T-helper 2 cell treated with Interferon-gamma antibody and Interleukin-4, amounts not matched to agents 100 ng/mL and 5 ng/mL, for 36 hours (primary cell): ENCODE data around the gene ABHD16B. TPM values are rescaled to one million over a fixed set of nuclear protein-coding genes. Genes with fewer than 3 reads are reported as not detected.

Experiments used
- intact Hi-C: fragments of 100-400 bp; cut with micrococcal nuclease; formaldehyde crosslinking; loops from one replicate; pipeline ENCODE4 v1.15.1; 2023
- total RNA-seq: library from RNA; stranded (reverse); gene quantifications from 2 replicates; pipeline ENCODE4 v1.2.3, GENCODE V29; 2022

The ABHD16B gene
- total RNA-seq, 1 donor from 2014 or later, result not detected

- intact Hi-C loops, result loop anchor here (1.0 to 10.0 kb wide), 3 partner anchors 29 to 269 kb away; partner anchors contain the start of genes GMEB2 and TPD52L2
Measured at GRCh38 chr20:63893999-63894357, 32.7 kb downstream of the ABHD16B start.

- intact Hi-C loops, result loop anchor here (1.0 to 10.0 kb wide), 4 partner anchors 29 to 270 kb away; partner anchors contain the start of genes GMEB2, TCEA2 and TPD52L2
Measured at GRCh38 chr20:63894358-63895201, 33.3 kb downstream of the ABHD16B start, which contains the start of gene DNAJC5. DNAJC5 (plus strand) TSS chr20:63895126; CDS start chr20:63928346, 33,220 bp downstream.

- intact Hi-C loops, result loop anchor here (1.0 to 10.0 kb wide), 3 partner anchors 45 to 271 kb away; partner anchors contain the start of genes GMEB2 and TCEA2
Measured at GRCh38 chr20:63895202-63895951, 34.1 kb downstream of the ABHD16B start.

GRCh38 chr20:63895952-63896263, 34.6 kb downstream of the ABHD16B start:
- intact Hi-C loops, result loop anchor here (1.0 to 10.0 kb wide), 3 partner anchors 45 to 271 kb away; partner anchors contain the start of genes GMEB2 and TCEA2

- intact Hi-C loops, result loop anchor here (10.0 kb wide), 1 partner anchor 272 kb away; the partner anchor contains the start of gene GMEB2
Measured at GRCh38 chr20:63896264-63897105, 35.2 kb downstream of the ABHD16B start.

- intact Hi-C loops, result loop anchor here (10.0 kb wide), 1 partner anchor 273 kb away; the partner anchor contains the start of gene GMEB2
Measured at GRCh38 chr20:63897978-63898561, 36.8 kb downstream of the ABHD16B start.

- intact Hi-C loops, result loop anchor here (10.0 kb wide), 1 partner anchor 274 kb away; the partner anchor contains the start of gene GMEB2
Measured at GRCh38 chr20:63898882-63899558, 37.7 kb downstream of the ABHD16B start.

- intact Hi-C loops, result no loop called here
Measured at GRCh38 chr20:63900413-63900812, 39.1 kb downstream of the ABHD16B start.

GRCh38 chr20:63903796-63904561, 42.7 kb downstream of the ABHD16B start:
- intact Hi-C loops, result no loop called here

GRCh38 chr20:63908008-63908682, 46.8 kb downstream of the ABHD16B start:
- intact Hi-C loops, result no loop called here

GRCh38 chr20:63911176-63911575, 49.9 kb downstream of the ABHD16B start:
- intact Hi-C loops, result no loop called here

Other genes starting within 250 kb of the ABHD16B start
- gene GMEB2, start 234.4 kb upstream of the ABHD16B start, total RNA-seq, result 16.3 and 17.4 TPM in 2 replicates
- gene STMN3, start 208.1 kb upstream of the ABHD16B start, total RNA-seq, result 25.9 and 27.3 TPM in 2 replicates
- gene RTEL1, start 203.2 kb upstream of the ABHD16B start, total RNA-seq, result 49.5 and 52.4 TPM in 2 replicates
- gene TNFRSF6B, start 164.8 kb upstream of the ABHD16B start, total RNA-seq, result not detected in 2 replicates
- 63.3 and 66.8 TPM in 2 replicates for gene ARFRP1, start 153.5 kb upstream of the ABHD16B start, total RNA-seq
- gene ZGPAT, start 153.5 kb upstream of the ABHD16B start, total RNA-seq, result 41.6 and 44.2 TPM in 2 replicates
- gene LIME1, start 124.8 kb upstream of the ABHD16B start, total RNA-seq, result 185 and 193 TPM in 2 replicates
- 102 and 113 TPM in 2 replicates for gene SLC2A4RG, start 121.7 kb upstream of the ABHD16B start, total RNA-seq
- 0.16 and 0.32 TPM in 2 replicates for gene ZBTB46, start 30.2 kb upstream of the ABHD16B start, total RNA-seq
- 46.4 and 48.3 TPM in 2 replicates for gene TPD52L2, start 3.8 kb downstream of the ABHD16B start, total RNA-seq
- gene DNAJC5, start 33.6 kb downstream of the ABHD16B start, total RNA-seq, result 50.4 and 53.8 TPM in 2 replicates
- gene UCKL1, start 94.9 kb downstream of the ABHD16B start, total RNA-seq, result 46.3 and 47.7 TPM in 2 replicates
- gene ZNF512B, start 108.4 kb downstream of the ABHD16B start, total RNA-seq, result 25.8 and 26.9 TPM in 2 replicates
- gene SAMD10, start 118.1 kb downstream of the ABHD16B start, total RNA-seq, result 21.8 TPM in 2 replicates
- gene PRPF6, start 119.6 kb downstream of the ABHD16B start, total RNA-seq, result 69.3 and 69.4 TPM in 2 replicates
- gene C20orf204, start 174.7 kb downstream of the ABHD16B start, total RNA-seq, result 4.9 and 5.3 TPM in 2 replicates
- 0.68 and 0.75 TPM in 2 replicates for gene SOX18, start 188.1 kb downstream of the ABHD16B start, total RNA-seq
- gene TCEA2, start 201.7 kb downstream of the ABHD16B start, total RNA-seq, result 60.8 and 61.5 TPM in 2 replicates
- 96.3 and 97.6 TPM in 2 replicates for gene RGS19, start 218.0 kb downstream of the ABHD16B start, total RNA-seq
- 0.70 and 0.89 TPM in 2 replicates for gene OPRL1, start 218.6 kb downstream of the ABHD16B start, total RNA-seq
- gene LKAAEAR1, start 222.9 kb downstream of the ABHD16B start, total RNA-seq, result 0.34 TPM in 1 of 2 replicates, not detected in the other
- gene NPBWR2, start 246.1 kb downstream of the ABHD16B start, total RNA-seq, result not detected in 2 replicates